ENCODE measurements around the gene ALDH4A1. TPM values are rescaled to one million over a fixed set of nuclear protein-coding genes. Genes with fewer than 3 reads are reported as not detected.

The ALDH4A1 gene
- total and polyA plus RNA-seq, 10 of the 15 experiments (the other 5 are each of a cell fraction or from before 2014, with no cell fraction given), result 0.06 to 25.5 (median 13.0) TPM

DNA sequence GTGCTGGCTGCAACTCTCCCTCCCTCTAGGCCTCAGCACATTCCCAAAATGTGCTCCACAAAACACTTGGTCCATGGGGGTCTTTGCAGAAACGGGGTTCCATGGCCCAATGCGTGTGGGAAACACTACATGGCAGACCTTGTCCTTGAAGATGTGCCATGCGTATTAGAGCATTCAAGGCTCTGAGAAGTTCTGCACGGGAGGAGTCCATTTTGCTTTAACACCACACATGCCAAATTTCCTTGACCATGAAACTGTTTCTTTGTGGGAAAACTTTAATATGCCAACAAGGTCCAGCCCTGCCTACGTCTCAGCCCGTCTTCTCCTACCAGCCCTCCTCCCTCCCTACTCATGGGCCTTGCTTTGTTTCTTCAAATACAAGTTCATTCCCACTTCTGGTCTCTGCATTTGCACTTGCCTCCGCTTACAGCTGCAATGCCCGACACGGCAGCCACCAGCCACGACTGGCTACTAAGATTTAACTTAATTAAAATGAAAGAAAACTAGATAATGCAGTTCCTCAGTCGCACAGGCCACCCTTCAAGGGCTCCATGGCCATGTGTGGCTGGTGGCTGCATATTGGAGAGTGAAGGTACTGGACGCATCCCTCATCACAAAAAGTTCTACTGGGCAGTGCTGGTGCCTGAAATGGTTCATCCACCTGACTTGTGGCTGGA, 23.7 kb downstream of the ALDH4A1 start:
- ChIA-PET CTCF (interaction anchor here (0.7 kb wide), 1 partner anchor 193 kb away, joined by 3 read pairs; no protein-coding TSS in a partner anchor), RAD21 (ENCODE audit: unreplicated experiment) (no interaction called here), SMC1A (ENCODE audit: uncharacterized antibody, unreplicated experiment) (no interaction called here), POLR2A (no interaction called here)
- H3K4me3 ChIP-seq, result no peak overlapping the region
- DNase-seq (ENCODE audit: low read depth, low spot score) (no peak), FAIRE-seq (no peak), ATAC-seq (no peak)
- intact Hi-C loops (cut with micrococcal nuclease; ENCODE audit: unreplicated experiment) (loop anchor here (5.0 kb wide), 1 partner anchor 281 kb away; no protein-coding TSS in a partner anchor), in situ Hi-C loops (cut with MboI) (no loop called here)
- H3K27me3 ChIP-seq (replicated peaks in 1 of 2; ENCODE audit: control insufficient read depth in 2 of 2, insufficient read depth in 2 of 2, low read length in 1 of 2), result no peaks in the 10 kb centered on the region
- H4K20me1 ChIP-seq (ENCODE audit: control insufficient read depth, insufficient read depth), result no peaks in the 10 kb centered on the region; the same call in 1 of the 2 replicates
- H2AFZ ChIP-seq (ENCODE audit: control insufficient read depth, low read depth, low read length), result no peak overlapping the region
- no peaks in the 10 kb centered on the region for H3K79me2 ChIP-seq (ENCODE audit: control insufficient read depth, insufficient read depth, low read length)
- H3K4me2 ChIP-seq (ENCODE audit: control insufficient read depth, insufficient read depth), result no peak overlapping the region
- BruUV-seq (replicated peaks), result no TSS peak
- 72% methylated on average over 12 of the region's 12 CpGs for WGBS (ENCODE audit: insufficient coverage, insufficient replicate concordance, low lambda C conversion rate, missing lambda C conversion rate)
- peaks cover 0 to 2% of the 10 kb centered on the region in 2 experiments; a peak in 1 of 4 replicates for H3K36me3 ChIP-seq (ENCODE audit: control insufficient read depth in 2 of 2, insufficient read depth in 2 of 2, low read length in 1 of 2)
- no peak overlapping the region for H3K27ac ChIP-seq (ENCODE audit: control insufficient read depth, insufficient read depth)
- H3K9me3 ChIP-seq (replicated peaks; ENCODE audit: control insufficient read depth, insufficient read depth, low read length), result no peaks in the 10 kb centered on the region
- no peak overlapping the region for H3K9ac ChIP-seq (ENCODE audit: control insufficient read depth, insufficient read depth, low read length)
- no peaks in the 10 kb centered on the region for H3K4me1 ChIP-seq (ENCODE audit: control insufficient read depth, insufficient read depth, low read length)
- no peak for TF ChIP-seq CTCF (IDR thresholded peaks at IDR 0.05 in 2 of 3, conservative IDR thresholded peaks at IDR 0.05 in 1 of 3; ENCODE audit: control insufficient read depth in 2 of 3, extremely low read depth in 1 of 3, insufficient read depth in 1 of 3, low read depth in 3 of 3, low read length in 3 of 3)
- TF ChIP-seq RAD21 (IDR thresholded peaks at IDR 0.05; ENCODE audit: insufficient read depth, low read depth, low read length), result no peak
- TF ChIP-seq ZNF622 (IDR thresholded peaks at IDR 0.05), result no peak
- TF ChIP-seq SREBF1 (IDR thresholded peaks at IDR 0.05; ENCODE audit: low read length), result no peak
- TF ChIP-seq ZNF384 (IDR thresholded peaks at IDR 0.05; ENCODE audit: borderline replicate concordance, low read depth, low read length), result no peak
- TF ChIP-seq HCFC1 (IDR thresholded peaks at IDR 0.05; ENCODE audit: low read length), result no peak
- TF ChIP-seq SUZ12 (IDR thresholded peaks at IDR 0.05; ENCODE audit: unreplicated experiment), result no peak
- no peak for TF ChIP-seq TBL1XR1 (IDR thresholded peaks at IDR 0.05; ENCODE audit: low read depth, low read length)
- no peak for TF ChIP-seq ZSCAN29 (IDR thresholded peaks at IDR 0.05)
- no peak for TF ChIP-seq USF1 (IDR thresholded peaks at IDR 0.05; ENCODE audit: borderline replicate concordance, extremely low read length, insufficient read depth, low read depth, low read length)
- no peak for TF ChIP-seq TCF7 (IDR thresholded peaks at IDR 0.05; ENCODE audit: borderline replicate concordance)
- TF ChIP-seq MTA2 (IDR thresholded peaks at IDR 0.05; ENCODE audit: low read depth), result no peak
- no peak for TF ChIP-seq SMARCA5 (IDR thresholded peaks at IDR 0.05)
- no peak for TF ChIP-seq BCLAF1 (IDR thresholded peaks at IDR 0.05)
- TF ChIP-seq ZBTB11 (CRISPR knock-in tag; IDR thresholded peaks at IDR 0.05), result no peak
- TF ChIP-seq DPF2 (IDR thresholded peaks at IDR 0.05), result no peak
